ENCODE results near the gene THOC6. TPM values are rescaled to one million over a fixed set of nuclear protein-coding genes. Genes with fewer than 3 reads are reported as not detected.

The THOC6 gene
- total RNA-seq, 2 experiments from 2014 or later, result 33.6 to 36.0 TPM

DNA sequence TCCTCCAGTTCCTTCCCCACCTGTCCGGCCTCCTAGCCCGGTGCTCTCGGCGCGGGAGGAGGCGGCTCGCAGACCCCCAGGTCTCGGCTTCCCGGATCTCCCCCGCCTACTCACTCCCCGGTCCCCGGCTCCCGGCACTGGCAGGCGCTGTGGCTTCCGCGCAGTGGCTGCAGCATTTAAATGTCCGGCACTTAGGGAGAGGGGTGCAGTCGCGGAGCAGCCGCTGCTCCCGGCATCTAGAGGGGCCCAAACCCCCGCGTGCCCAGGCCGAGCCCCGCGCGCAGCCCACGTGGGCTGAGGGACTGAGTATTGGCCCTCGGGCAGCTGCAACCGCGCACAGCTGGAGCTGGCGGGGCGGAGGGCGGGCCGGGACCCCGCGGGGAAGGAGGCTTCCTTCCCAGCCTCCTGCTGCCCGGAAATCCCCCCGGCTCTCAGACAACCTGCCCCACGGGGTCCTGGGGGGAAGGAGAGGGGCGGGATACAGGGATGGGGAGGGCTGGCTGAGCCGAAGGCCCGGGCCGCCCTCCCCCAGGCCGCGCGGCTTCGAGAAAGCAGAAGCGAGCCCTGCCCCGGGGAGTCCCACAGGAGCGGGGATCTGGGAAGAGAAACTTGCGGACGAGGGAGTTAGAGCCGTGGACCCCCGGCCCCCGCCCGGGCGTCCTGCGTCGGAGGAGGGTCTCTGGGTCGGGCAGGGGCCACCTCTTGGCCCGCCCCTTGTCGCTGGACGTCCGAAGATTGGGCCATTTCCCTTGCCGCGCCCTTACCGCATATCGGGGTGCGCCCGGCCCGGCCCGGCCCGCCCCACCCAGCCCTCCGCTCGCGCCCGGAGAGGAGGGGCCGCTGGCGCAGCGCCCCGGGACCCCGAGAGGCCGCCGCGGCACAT lies 22.2 kb downstream of the THOC6 start, which contains the start of gene MMP25:
Gene MMP25 (plus strand): TSS at position 804 of the 883 bp plus-strand sequence. CDS start 357 bp downstream, outside the sequence.
- BruUV-seq (replicated peaks), result no TSS peak

GRCh38 chr16:3046641-3047386 lies 23.0 kb downstream of the THOC6 start:
- Histone ChIP-seq H3K9me2 (ENCODE audit: insufficient read depth, low read length) (no peaks in the 10 kb centered on the region), H2AFZ (ENCODE audit: low read length) (no peak overlapping the region), H3K4me3 (ENCODE audit: low read depth, low read length, poor library complexity, severe bottlenecking) (no peak overlapping the region), H3K27ac (ENCODE audit: low read depth, low read length, poor library complexity, severe bottlenecking) (no peak overlapping the region), H3K9me3 (ENCODE audit: low read length) (no peaks in the 10 kb centered on the region), H3K36me3 (ENCODE audit: insufficient read depth, low read length) (no peaks in the 10 kb centered on the region), H4K20me1 (ENCODE audit: insufficient read depth, low read length) (no peaks in the 10 kb centered on the region), H3K4me1 (ENCODE audit: insufficient read depth, low read length, poor library complexity, severe bottlenecking) (peaks cover 23% of the 10 kb centered on the region), H3K79me2 (ENCODE audit: insufficient read depth, low read depth, low read length) (no peaks in the 10 kb centered on the region), H3K4me2 (ENCODE audit: low read length) (no peak overlapping the region)
- ChIA-PET POLR2A (interaction anchor here (0.7 kb wide), 1 partner anchor 10 kb away, joined by 3 read pairs; no protein-coding TSS in a partner anchor), CTCF (ENCODE audit: unreplicated experiment) (no interaction called here)
- intact Hi-C loops (cut with micrococcal nuclease; ENCODE audit: unreplicated experiment), result no loop called here
- DNase-seq (ENCODE audit: low spot score), result no peak
- no TSS peak for BruUV-seq (replicated peaks)
- TF ChIP-seq CTCF (conservative IDR thresholded peaks at IDR 0.05; ENCODE audit: low read length), result no peak
- TF ChIP-seq EZH2phosphoT487 (IDR thresholded peaks at IDR 0.05; ENCODE audit: borderline replicate concordance, low read depth, low read length), result no peak

More for the DNA sequence above, 22.2 kb downstream of the THOC6 start, which contains the start of gene MMP25:
- H3K79me2 ChIP-seq (ENCODE audit: insufficient read depth, low read depth, low read length), result no peaks in the 10 kb centered on the region
- H3K9me2 ChIP-seq (ENCODE audit: insufficient read depth, low read length), result no peaks in the 10 kb centered on the region
- H3K27ac ChIP-seq (ENCODE audit: low read depth, low read length, poor library complexity, severe bottlenecking), result no peak within 1 kb of the TSS
- ChIA-PET POLR2A (interaction anchor here (1.3 kb wide), 1 partner anchor 15 kb away, joined by 5 read pairs; no protein-coding TSS in a partner anchor), CTCF (ENCODE audit: unreplicated experiment) (interaction anchor here (0.6 kb wide), 1 partner anchor 1369 kb away, joined by 3 read pairs; no protein-coding TSS in a partner anchor)
- no peaks in the 10 kb centered on the region for H3K9me3 ChIP-seq (ENCODE audit: low read length)
- peak within 1 kb of the TSS; percentile 36; the same call in 1 of the 2 replicates for H2AFZ ChIP-seq (ENCODE audit: low read length)
- intact Hi-C loops (cut with micrococcal nuclease; ENCODE audit: unreplicated experiment), result no loop called here
- no peak for DNase-seq (ENCODE audit: low spot score)
- peaks cover 17% of the 10 kb centered on the region for H3K4me1 ChIP-seq (ENCODE audit: insufficient read depth, low read length, poor library complexity, severe bottlenecking)
- H3K4me2 ChIP-seq (ENCODE audit: low read length), result peak within 1 kb of the TSS; percentile 73
- no peaks in the 10 kb centered on the region for H4K20me1 ChIP-seq (ENCODE audit: insufficient read depth, low read length)
- no peak for TF ChIP-seq EZH2phosphoT487 (IDR thresholded peaks at IDR 0.05; ENCODE audit: borderline replicate concordance, low read depth, low read length)
- no peak for TF ChIP-seq CTCF (conservative IDR thresholded peaks at IDR 0.05; ENCODE audit: low read length)
- no peaks in the 10 kb centered on the region for H3K36me3 ChIP-seq (ENCODE audit: insufficient read depth, low read length)
- H3K4me3 ChIP-seq (ENCODE audit: low read depth, low read length, poor library complexity, severe bottlenecking), result peak within 1 kb of the TSS; percentile 61

All from OCI-LY7 (cell line).